ENCODE results near the gene CR1L. TPM values are rescaled to one million over a fixed set of nuclear protein-coding genes. Genes with fewer than 3 reads are reported as not detected.

CR1L gene
- total and polyA plus RNA-seq, 9 of the 15 experiments (the other 6 are each of a cell fraction or from before 2014, with no cell fraction given) = 10.1 to 74.8 (median 34.3) TPM

DNA sequence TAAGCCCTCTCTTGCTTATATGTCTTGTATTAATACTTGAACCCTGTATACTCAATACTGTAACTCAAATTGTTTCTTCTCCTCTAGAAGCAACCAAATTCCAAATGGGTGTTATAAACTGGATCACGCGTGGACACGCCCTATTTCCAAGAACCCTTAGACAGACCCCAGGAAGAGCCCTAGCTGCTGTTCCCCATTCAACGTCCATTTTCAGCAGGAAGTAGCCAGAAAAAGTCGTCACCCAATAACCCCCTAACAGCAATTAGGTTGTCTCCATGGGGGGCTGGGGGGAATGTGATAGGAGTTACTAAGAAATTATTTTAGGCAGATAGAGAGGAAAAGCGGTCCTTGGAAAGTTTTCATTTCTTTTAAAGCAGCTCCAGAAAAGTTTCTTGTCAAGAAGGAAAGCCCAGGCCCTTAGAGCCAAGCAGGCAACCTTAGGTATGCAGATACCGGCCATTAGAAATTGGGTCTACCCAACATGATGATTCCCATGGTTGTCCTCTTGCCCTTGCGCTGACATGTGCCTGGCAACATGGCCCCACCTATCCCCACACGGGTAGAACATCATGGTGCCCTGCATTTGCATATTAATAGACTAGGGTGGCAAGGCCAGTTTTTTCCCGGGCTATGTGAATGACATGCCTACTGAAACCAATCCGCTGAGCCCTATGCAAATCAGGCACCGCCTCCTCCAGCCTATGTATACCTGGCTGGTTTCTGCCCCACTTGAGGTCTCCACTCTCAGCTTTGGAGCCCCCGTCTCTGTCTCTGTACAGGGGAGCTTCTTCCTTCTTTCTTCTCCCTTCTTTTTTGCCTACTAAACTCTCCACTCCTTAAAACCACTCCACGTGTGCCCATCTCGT lies 102.9 kb downstream of the CR1L start (continued):
- TF ChIP-seq HNRNPL (IDR thresholded peaks at IDR 0.05; ENCODE audit: low read depth, low read length) (peak; percentile 78; the same call in 1 of the 2 replicates), KLF13 (tag; IDR thresholded peaks at IDR 0.05; ENCODE audit: borderline replicate concordance, low read depth) (no peak), L3MBTL2 (IDR thresholded peaks at IDR 0.05) (peak; percentile 77), SMARCC2 (IDR thresholded peaks at IDR 0.05; ENCODE audit: low read depth) (no peak; the same call in 1 of the 2 replicates), KLF6 (CRISPR knock-in tag; IDR thresholded peaks at IDR 0.05; ENCODE audit: borderline replicate concordance) (no peak), SRSF7 (optimal IDR thresholded peaks at IDR 0.05; ENCODE audit: low read depth, low read length) (no peak), SMARCA5 (IDR thresholded peaks at IDR 0.05) (no peak), HDAC1 (IDR thresholded peaks at IDR 0.05) (peak in 1 of 2 experiments; percentile 46; a peak in 1 of 4 replicates), FOXK2 (conservative IDR thresholded peaks at IDR 0.05 in 1 of 2, IDR thresholded peaks at IDR 0.05 in 1 of 2; ENCODE audit: low read depth in 2 of 2) (peak; percentile 21 to 28; a peak in 1 of 4 replicates), ZNF707 (CRISPR knock-in tag; conservative IDR thresholded peaks at IDR 0.05) (0 out of 2 replicates have a peak, but pooled peaks have one; percentile 5), ZNF263 (CRISPR knock-in tag; IDR thresholded peaks at IDR 0.05; ENCODE audit: borderline replicate concordance) (no peak), MTA2 (IDR thresholded peaks at IDR 0.05; ENCODE audit: low read depth) (peak; percentile 6; the same call in 1 of the 2 replicates)
- TF ChIP-seq, protein P1, sequence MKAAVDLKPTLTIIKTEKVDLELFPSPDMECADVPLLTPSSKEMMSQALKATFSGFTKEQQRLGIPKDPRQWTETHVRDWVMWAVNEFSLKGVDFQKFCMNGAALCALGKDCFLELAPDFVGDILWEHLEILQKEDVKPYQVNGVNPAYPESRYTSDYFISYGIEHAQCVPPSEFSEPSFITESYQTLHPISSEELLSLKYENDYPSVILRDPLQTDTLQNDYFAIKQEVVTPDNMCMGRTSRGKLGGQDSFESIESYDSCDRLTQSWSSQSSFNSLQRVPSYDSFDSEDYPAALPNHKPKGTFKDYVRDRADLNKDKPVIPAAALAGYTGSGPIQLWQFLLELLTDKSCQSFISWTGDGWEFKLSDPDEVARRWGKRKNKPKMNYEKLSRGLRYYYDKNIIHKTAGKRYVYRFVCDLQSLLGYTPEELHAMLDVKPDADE (conservative IDR thresholded peaks at IDR 0.05; ENCODE audit: control insufficient read depth, low read depth, low read length) = no peak
- TF ChIP-seq, protein P2, sequence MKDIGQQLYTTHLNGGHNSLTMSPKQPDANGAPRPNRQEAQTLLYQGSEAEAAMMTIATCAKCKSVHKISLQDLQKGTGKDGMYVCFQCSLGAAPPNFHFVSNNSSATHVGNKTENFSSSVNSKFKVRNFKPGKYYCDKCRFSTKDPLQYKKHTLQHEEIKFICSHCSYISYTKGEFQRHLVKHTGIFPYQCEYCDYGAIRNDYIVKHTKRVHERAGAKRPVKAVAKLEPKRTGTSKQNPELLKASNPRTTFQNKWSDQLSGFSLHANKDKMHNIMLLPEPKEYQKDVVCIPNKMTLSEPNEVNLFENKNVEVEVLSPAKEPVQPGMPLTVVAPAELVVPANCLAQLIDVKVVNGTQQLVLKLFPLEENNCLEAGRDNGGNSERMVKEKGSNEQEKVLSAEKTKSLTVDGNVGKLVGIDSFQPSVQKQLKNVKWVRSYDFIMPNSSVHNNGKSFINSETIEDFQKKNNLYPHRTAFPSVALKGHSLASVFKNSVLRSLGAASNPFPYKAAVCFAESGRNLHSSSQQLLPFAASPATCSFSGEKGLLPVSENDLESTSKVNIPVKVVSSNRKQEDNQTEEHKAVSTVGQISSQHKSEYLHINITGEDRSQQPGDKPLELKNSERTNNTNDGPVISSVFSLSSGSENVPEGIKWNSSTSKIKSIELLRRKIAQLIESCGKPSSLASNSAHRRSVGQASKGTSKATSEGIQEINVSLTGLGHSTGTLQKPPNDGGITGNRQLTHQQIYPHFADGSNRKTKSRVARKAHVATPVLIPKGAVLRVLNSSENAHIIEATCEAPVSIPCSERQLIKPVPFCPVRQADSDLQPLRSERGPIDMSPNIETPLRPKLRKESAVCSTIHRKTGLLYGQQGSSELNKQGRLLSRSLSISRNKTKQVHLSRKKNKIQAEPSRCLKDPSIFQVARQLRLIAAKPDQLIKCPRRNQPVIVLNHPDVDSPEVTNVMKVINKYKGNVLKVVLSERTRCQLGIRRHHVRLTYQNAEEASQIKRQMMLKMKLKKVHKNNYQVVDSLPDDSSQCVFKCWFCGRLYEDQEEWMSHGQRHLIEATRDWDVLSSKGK (CRISPR knock-in tag; IDR thresholded peaks at IDR 0.05) = no peak
- TF ChIP-seq, protein P3, sequence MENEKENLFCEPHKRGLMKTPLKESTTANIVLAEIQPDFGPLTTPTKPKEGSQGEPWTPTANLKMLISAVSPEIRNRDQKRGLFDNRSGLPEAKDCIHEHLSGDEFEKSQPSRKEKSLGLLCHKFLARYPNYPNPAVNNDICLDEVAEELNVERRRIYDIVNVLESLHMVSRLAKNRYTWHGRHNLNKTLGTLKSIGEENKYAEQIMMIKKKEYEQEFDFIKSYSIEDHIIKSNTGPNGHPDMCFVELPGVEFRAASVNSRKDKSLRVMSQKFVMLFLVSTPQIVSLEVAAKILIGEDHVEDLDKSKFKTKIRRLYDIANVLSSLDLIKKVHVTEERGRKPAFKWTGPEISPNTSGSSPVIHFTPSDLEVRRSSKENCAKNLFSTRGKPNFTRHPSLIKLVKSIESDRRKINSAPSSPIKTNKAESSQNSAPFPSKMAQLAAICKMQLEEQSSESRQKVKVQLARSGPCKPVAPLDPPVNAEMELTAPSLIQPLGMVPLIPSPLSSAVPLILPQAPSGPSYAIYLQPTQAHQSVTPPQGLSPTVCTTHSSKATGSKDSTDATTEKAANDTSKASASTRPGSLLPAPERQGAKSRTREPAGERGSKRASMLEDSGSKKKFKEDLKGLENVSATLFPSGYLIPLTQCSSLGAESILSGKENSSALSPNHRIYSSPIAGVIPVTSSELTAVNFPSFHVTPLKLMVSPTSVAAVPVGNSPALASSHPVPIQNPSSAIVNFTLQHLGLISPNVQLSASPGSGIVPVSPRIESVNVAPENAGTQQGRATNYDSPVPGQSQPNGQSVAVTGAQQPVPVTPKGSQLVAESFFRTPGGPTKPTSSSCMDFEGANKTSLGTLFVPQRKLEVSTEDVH (IDR thresholded peaks at IDR 0.05; ENCODE audit: low read depth, partially characterized antibody) = peak; percentile 94
- TF ChIP-seq, protein P4, sequence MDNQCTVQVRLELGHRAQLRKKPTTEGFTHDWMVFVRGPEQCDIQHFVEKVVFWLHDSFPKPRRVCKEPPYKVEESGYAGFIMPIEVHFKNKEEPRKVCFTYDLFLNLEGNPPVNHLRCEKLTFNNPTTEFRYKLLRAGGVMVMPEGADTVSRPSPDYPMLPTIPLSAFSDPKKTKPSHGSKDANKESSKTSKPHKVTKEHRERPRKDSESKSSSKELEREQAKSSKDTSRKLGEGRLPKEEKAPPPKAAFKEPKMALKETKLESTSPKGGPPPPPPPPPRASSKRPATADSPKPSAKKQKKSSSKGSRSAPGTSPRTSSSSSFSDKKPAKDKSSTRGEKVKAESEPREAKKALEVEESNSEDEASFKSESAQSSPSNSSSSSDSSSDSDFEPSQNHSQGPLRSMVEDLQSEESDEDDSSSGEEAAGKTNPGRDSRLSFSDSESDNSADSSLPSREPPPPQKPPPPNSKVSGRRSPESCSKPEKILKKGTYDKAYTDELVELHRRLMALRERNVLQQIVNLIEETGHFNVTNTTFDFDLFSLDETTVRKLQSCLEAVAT (IDR thresholded peaks at IDR 0.05) = 0 out of 4 replicates have a peak, but pooled peaks of 1 of the 2 experiments have one; percentile 20

Data from K562 (cell line).